NCI-H226 (cell line): ENCODE data around the gene NOS1AP.
A peak's percentile ranks its signal among the peaks of the same experiment; 100 is the strongest.
"Not testable (repeated sequence)": the region's sequence is repeated elsewhere in the genome, so short reads cannot be mapped to it uniquely, and the experiment has no call there.

ENCODE experiments used
- DNase-seq: peaks from one replicate; pipeline ENCODE4 v3.0.0-alpha.2; 2015

Gene NOS1AP

GRCh38 chr1:162351246-162351842, 281.9 kb downstream of the NOS1AP start:
- DNase-seq = no peak

- not testable (repeated sequence) for DNase-seq
Measured at GRCh38 chr1:162351874-162352273, 282.4 kb downstream of the NOS1AP start.

- no peak for DNase-seq
Measured at GRCh38 chr1:162353078-162353477, 283.6 kb downstream of the NOS1AP start.

- no peak for DNase-seq
Measured at GRCh38 chr1:162353702-162354101, 284.2 kb downstream of the NOS1AP start.

GRCh38 chr1:162357681-162358266, 288.3 kb downstream of the NOS1AP start:
- no peak for DNase-seq

GRCh38 chr1:162358928-162359327, 289.4 kb downstream of the NOS1AP start:
- no peak for DNase-seq

GRCh38 chr1:162359523-162360236, 290.2 kb downstream of the NOS1AP start:
- no peak for DNase-seq

GRCh38 chr1:162360237-162360873, 290.9 kb downstream of the NOS1AP start:
- no peak for DNase-seq

GRCh38 chr1:162360874-162361260, 291.4 kb downstream of the NOS1AP start:
- no peak for DNase-seq

- no peak for DNase-seq
Measured at GRCh38 chr1:162361349-162361748, 291.9 kb downstream of the NOS1AP start.

GRCh38 chr1:162363823-162364222, 294.3 kb downstream of the NOS1AP start:
- no peak for DNase-seq

GRCh38 chr1:162364498-162364897, 295.0 kb downstream of the NOS1AP start:
- DNase-seq = no peak

GRCh38 chr1:162365284-162366020, 296.0 kb downstream of the NOS1AP start:
- no peak for DNase-seq

- DNase-seq = no peak
Measured at GRCh38 chr1:162366149-162366548, 296.7 kb downstream of the NOS1AP start.

GRCh38 chr1:162366671-162367070, 297.2 kb downstream of the NOS1AP start:
- no peak for DNase-seq

- DNase-seq = no peak
Measured at GRCh38 chr1:162367073-162367472, 297.6 kb downstream of the NOS1AP start.

- no peak for DNase-seq
Measured at GRCh38 chr1:162367772-162368171, 298.3 kb downstream of the NOS1AP start.

GRCh38 chr1:162368451-162368850, 299.0 kb downstream of the NOS1AP start:
- DNase-seq = no peak

- DNase-seq = no peak
Measured at GRCh38 chr1:162369571-162369970, 300.1 kb downstream of the NOS1AP start.

GRCh38 chr1:162370161-162370560, 300.7 kb downstream of the NOS1AP start:
- DNase-seq = no peak

GRCh38 chr1:162370721-162371120, 301.2 kb downstream of the NOS1AP start:
- no peak for DNase-seq

- DNase-seq = peak; percentile 51
Measured at GRCh38 chr1:162371611-162372010, 302.1 kb downstream of the NOS1AP start.
